Myocyte (in vitro differentiated cells): ENCODE measurements around the gene AKAP13. TPM values are rescaled to one million over a fixed set of nuclear protein-coding genes. Genes with fewer than 3 reads are reported as not detected.

Source experiments
- DNase-seq: peaks from one replicate; pipeline ENCODE4 v3.0.0-alpha.2; 2012; ENCODE audit warnings: low read depth
- total RNA-seq: library from RNA; depleted of rRNA; stranded (reverse); fragments of >200 nt; gene quantifications from 2 replicates; pipeline ENCODE4 v1.2.3, GENCODE V29; 2014

The AKAP13 gene
- total RNA-seq, 1 donor from 2014 or later: 201 TPM

DNA sequence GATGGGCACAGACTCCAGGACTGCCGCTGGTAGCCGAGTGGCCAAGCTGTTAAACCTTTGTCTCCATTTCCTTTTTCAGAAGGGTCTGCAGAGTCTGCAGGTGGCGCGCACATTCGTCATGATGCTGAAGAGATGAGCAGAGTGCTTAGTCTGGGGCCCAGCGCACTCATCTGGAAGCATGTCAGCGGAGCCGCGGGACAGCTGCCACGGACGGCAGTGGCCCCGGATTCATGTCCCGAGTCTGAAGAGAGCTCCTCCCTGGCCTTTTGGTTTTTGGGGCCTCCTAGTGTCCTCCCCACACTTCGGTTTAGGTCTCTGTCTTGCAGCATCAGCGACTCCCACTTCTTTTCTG is 371.7 kb downstream of the AKAP13 start:
- no peak for DNase-seq

DNA sequence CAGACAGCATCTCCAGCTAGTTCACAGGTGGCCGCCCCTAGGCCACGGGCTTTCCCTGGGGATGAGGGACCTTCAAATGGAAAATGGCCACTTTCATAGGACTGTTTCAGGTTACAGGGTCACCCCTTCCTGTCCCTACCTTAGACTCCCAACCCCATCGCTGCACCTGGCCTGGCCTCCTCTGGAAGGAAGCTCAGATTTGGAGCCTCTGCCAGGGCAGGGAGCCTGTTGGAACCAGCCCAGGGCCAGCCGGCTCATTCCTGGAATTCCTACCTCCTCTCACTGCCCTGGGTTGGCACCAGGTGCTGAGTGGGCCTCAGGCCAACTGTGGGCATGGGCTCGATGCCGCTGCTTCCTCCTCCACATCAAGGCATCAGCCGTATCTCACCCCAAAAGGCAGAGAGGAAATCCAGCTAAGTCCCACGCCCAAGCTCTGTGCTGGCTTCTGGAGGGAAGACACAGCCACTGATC is 372.1 kb downstream of the AKAP13 start:
- DNase-seq: no peak

DNA sequence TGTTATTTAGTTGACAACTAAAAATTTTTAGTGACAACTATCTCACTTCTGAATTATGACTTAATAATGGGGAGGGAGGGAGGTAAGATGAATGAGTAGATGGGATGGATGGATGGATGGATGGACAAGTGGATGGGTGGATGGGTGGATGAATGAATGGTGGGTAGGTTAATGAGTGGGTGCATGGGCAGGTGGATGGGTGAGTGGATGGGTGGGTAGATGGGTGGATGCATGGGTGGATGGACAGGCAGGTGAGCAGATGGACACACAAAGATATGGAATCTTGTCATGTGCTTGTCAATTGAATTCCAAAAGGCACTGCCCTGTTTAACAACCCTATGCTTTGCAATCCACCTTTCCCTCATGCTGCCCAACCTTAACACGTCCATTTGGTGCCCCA is 372.9 kb downstream of the AKAP13 start:
- DNase-seq: no peak

DNA sequence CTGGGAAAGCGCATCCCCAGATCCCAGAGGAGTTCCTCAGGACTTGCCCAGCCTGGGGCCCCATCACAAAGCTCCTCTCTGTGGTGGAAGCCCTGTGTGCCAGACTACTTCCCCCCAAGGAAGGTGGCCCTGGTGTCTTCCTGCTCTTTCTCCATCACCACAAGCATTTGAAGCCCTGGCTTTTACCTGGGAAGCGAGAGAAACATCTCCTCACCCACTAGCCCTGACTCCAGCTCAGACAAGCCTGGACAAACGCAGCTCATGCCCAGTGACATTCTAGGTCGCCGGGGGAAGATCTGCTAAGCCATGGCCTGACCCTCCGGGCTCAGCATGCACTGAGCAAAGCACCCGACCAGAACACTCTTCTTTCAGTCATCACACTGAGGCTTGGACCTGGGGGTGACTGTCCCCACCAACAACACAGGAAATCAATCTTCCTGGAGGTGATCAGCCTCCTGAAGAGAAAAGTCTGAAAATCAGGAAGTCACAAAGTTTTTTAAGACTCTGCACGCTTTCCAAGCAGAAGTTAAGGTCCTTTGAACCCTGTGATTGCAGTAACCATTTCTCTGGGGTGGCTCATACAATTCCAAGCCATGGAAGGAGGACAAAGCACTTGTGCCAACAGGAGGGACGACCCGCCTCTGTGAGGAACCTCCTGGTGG is 373.5 kb downstream of the AKAP13 start:
- DNase-seq: no peak

DNA sequence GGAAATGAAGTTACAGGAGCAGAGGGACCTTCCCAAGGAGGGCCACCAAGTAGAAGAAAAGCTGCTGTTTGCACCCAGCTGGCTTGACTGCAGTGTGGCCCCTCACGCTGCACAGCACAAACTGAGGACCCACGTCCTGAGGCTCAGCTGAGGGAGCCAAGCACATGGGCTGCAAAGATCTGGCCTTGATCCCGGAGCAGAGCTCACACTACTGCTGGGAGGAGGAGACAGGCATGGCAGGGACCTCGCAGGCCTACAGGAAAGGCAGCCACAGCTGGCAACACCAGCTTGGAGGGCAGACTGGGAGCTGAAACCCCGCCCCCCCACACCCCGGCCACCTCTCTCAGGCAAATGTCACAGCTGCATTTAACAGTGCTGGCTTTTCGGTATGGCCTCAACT is 374.6 kb downstream of the AKAP13 start:
- peak; percentile 48 for DNase-seq

DNA sequence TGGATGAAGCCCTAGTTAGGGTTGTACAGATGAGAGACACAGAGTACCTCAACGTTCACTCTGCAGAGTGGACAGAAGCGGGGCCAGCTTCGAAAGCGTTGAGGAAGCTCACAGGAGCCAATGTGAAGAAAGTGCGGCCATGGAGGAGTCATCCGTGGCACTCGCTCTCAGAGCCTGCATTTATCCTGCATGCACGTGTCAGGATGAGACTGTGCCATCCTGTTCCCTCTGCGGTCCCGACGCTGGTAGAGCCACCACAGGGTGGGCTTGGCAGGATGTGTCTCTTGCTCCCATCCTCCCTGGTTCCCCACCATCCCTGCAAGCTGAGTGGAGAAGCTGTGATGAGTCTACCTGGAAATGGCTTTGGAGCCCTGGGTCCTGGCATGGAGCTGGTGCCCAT is 375.1 kb downstream of the AKAP13 start:
- DNase-seq: no peak

DNA sequence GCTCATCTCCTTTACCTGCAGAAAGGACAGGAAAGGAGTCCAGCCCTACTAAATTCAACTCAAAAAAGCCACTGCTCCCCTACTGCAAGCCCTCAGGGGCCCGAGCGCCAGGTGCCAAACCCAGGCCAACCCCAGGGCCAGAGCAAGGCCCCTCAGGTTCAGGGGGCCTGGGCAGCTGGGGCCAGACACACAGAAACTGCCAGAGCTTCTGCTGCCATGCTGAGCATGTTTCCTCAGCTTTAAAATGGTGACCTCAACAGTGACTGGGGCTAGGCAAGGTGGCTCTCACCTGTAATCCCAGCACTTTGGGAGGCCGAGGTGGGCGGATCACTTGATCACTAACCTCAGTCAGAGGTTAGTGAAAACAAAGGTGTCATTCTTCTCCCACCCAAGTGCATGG is 375.5 kb downstream of the AKAP13 start:
- DNase-seq: no peak

DNA sequence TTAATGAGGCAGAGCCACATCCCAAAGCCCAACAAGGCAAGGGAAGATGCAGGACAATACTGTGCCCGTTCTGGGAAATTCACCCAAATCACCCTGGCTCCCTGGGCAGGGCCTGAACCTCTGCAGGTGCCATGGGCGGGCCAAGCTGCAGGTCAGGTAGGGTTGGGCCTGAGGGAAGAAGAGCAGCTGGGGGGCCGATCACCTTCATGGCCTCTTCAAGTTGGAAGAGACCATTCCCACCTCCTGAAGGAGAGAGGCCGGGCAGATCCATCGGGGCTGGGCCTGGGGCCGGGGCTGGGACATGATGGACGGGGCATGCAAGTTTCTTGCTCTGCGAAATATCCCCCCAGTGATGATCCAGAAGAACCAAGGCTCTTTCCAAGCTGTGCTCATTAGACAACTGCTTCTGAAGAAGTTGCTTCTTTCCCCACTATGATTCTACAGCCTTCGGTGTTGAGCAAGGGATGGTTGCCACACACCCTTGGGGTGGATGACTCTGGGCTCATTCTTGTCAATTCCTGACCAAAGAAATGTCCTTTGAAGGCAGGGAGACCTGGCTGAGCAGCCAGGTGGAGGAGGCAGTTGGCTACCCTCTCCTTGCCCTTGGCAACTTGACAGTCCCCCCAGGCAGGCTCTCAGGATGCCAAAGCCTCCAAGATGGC is 376.1 kb downstream of the AKAP13 start:
- DNase-seq: no peak

DNA sequence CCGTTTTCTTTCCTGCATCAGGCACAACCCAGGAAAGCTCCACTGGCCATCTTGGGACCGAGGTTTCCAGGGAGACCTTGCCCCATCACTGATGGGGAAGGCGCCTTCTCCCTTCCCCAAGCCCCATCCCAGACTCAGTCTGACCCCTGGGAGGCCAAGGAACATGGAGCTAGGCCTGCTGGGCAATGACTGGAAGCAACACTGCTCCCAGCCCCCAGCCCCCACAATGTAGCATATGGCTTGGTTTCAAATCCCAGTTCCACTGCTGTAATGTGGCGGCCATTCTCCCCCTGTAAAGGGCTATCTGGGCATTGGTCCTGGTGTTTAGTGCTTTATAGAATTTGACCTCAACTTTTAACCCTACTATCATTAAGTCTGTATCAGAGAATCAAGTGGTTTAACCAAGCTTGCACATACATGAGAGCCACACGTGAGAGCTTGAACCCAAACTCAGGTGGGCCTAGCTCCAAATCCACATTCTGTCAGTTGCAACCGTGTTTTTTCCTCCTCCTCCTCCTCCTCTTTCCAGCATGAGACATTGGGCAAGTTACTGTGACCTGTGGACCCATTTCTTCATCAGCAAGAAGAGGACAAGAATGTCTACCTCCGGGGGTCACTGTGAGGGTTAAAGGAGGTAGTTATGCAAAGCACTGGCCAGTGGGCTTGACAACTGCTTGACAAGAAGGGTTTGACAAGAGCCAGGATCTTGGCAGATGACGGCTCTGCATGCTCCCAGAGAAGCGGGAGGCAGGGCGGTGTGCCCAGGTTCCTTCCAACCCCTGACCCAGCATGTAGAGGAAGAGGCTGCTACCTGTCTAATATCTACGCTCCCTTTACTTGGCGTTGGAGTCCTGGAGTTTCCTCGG is 376.9 kb downstream of the AKAP13 start:
- DNase-seq: no peak

DNA sequence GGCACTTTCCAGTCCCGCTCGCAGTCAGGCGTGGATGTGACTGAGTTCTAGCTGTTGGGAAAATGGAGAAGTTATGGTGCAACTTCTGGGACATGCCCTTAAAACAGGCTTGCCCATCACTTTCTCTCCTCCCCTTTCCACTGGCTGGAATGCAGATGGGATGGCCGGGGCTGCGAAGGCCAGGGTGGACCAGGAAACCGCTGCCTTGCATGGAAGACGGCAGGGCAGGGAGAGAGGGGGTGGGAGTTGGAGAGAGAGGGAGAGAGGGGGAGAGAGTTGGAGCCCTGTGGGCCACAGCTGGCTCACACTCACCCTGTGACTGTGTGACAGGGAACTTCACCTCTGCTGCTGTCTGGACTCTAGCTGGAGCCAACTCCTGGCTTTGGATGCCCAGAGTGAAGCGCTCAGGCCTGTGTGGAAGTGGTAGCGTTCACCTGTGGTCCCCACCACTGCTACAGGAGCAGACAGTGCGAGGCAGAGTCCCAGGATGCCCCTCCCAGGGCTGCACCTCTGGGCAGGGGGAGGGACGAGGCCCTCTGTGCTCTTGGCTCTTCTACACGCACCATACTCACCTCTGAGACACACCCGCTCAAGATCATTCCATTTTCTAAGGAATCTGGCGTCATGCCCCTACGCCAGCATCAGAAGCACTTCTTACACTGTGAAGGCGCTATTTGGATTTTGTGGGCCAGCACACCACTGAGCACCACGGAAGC is 377.7 kb downstream of the AKAP13 start:
- DNase-seq: no peak

DNA sequence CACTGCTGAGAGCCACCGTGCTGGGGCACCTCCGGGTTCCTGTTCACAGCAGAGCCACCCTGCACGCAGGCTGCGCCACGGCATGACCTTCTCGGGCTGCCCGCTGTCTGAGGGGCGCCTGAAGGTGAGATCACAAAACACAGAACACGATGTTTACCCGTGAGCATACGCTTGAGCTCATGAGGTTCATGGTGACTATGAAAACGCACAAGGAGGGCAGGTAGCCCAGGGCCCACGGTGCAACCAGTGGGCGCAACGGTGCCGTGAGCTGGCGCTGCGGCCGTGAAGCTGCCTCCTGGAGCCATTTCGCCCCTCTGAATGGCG is 378.2 kb downstream of the AKAP13 start:
- DNase-seq: no peak

DNA sequence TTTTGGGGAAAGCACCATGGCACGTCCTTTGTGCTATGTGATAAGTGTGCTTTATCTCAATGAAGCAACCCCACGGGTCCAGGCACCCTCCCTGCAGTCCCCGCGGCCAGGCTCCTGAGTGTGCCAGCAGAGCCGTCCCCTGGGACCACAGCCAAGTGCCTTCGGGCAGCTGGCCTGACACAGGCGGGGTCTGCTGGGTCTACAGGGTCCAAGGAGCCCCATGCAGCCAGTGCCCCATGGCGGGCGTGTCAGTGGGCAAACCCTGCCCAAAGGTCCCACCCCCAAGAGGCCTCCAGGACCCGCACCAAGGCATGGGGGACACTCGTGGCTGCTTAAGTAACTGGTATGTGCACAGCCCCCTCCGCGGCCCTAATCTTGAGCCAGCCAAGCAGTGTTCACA is 379.0 kb downstream of the AKAP13 start:
- peak; percentile 27 for DNase-seq

DNA sequence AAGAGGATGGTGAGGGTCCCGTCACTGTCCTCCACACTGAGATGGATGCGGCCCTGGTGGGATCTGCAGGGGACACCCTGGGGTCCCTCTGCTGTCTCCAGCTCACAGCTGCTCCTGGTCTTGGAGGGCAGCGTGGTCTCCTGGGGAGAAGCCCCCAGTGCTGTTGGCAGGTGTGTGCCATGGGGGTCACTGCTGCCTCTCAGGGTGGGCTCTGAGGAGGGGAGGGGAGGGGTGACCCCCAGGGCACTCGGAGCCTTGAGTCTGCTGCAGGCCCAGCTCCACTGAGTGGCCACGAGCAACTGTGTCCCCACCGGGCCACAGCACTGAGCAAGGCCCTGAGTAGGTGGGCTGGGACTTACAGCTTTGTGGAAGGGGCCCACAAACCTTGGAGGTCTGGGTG is 379.6 kb downstream of the AKAP13 start:
- DNase-seq: no peak

DNA sequence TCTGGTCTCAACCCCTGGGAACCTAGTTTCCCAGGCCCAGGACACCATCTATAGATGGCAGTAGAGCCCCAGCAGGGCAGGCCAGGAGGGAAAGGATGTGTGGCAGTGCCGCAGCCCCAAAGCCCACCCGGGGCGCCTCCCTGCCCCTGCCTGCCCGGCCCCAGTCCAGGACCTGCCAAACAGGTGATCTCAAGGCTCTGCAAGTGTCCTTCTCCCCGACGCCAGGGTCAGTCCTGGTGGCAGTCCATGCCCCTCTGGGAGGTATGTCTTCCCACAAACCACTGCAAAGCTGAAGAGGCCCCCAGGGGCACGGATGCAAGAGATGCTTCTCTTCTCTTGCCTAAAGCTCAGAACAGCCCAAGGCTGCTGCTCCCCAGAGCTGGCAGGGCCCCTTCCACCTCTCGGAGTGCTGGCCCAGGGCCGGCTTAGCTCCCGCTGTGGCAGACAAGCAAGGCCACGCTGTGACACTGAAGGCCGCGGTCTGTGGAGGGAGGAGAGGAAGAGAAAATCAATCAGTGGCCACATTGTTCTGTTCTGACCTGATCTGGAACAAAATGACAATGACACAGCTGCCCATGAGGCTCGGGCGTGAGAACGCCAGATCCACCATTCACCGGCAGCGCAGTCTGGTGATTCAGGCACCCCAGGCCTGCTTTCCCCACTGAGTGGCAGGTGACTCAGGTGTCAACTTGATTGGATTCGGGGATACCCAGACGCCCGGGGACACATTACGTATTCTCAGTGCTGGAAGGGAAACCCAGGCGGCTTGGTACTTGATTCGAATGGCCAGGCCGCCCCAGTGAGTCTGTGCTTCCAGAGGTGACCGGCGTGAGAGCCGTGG is 380.3 kb downstream of the AKAP13 start:
- DNase-seq: no peak

DNA sequence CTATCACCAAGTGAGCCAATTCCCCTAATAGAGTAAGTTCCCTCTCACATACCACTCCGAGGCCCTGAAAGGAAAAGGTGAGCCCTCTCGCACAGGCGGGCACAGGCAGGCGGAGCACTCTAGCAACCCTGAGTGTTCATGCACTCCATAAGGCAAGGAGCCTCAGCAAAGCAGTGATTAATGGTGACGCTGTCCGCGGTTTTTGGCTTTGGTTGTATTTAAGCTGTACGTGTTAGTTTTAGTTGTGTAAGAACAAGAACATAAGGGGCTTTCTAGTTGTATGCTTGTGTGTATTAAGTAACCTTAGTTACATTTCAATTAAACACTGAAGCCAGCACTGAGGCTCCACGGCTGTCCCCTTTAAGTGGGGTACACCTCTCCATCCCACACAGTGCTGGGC is 381.2 kb downstream of the AKAP13 start:
- no peak for DNase-seq

DNA sequence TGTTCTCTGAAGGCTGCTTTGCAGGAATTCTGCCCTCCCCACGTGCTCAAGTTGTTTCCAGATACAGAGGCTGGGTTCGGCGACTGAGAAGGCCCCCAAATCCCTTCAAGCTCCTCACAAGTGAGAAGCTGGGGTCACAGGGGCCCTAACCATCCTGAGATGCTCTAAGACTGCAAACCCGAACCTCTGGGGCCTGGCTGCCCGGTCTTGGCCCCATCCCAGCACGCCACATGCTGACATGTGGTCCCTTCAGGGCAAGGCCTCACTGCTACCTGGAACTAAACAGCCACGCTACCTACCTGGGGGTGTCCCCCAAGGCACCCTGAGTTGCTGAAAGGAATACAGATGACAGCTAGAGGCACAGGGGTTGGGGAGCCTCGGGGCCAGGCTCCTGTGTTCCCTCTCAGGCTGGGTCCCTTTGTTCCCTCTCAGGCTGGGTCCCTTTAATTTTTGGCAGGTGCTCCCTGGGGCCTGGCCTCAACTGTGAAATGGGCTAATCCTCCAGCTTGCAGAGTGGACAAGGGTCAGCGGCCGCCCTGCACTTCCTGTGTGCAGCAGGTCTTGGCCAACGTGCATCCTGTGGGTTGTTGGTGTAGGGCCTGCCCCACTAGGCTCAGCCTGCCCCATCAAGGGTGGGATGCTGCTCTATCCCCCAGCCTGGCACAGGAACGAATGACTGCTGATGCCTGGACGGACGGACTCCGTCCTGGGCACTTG is 381.8 kb downstream of the AKAP13 start:
- no peak for DNase-seq

DNA sequence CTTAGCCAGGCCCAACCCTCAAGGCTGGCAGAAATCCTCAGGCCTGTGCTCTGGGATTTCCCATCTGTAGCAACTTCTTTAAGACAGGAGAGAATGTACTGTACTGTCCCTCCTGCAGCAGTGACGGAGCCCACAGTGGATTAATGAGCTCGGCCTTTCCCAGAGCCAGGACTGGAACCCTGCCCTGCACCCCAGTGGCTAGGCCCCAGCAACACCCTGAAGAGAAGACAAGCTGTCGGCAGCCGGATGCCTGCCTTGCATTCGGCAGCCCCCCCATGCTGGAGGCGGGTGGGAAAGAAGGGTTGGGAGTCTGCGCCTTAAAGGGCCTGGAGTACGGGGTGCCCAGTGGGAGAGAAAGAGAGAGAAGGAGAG is 382.3 kb downstream of the AKAP13 start:
- no peak for DNase-seq

DNA sequence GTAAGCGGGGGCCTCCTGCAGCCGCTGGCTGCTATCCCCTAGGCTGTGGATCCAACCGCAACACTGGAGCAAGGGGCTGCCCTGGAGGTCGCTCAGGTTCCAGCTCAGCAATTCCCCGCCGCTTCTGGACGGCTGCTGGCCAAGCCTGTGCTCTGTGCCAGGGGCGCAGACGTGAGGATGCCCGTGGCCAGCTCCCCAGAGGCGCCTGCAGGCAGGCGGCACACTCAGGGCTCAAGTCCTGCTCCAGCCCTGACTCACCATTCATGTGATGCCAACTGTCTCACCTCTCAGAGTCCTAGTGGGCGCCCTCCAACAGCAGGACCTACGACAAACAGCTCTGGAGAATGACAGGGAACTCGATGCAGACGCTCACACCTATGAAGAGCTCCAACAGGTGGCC is 382.8 kb downstream of the AKAP13 start:
- no peak for DNase-seq

DNA sequence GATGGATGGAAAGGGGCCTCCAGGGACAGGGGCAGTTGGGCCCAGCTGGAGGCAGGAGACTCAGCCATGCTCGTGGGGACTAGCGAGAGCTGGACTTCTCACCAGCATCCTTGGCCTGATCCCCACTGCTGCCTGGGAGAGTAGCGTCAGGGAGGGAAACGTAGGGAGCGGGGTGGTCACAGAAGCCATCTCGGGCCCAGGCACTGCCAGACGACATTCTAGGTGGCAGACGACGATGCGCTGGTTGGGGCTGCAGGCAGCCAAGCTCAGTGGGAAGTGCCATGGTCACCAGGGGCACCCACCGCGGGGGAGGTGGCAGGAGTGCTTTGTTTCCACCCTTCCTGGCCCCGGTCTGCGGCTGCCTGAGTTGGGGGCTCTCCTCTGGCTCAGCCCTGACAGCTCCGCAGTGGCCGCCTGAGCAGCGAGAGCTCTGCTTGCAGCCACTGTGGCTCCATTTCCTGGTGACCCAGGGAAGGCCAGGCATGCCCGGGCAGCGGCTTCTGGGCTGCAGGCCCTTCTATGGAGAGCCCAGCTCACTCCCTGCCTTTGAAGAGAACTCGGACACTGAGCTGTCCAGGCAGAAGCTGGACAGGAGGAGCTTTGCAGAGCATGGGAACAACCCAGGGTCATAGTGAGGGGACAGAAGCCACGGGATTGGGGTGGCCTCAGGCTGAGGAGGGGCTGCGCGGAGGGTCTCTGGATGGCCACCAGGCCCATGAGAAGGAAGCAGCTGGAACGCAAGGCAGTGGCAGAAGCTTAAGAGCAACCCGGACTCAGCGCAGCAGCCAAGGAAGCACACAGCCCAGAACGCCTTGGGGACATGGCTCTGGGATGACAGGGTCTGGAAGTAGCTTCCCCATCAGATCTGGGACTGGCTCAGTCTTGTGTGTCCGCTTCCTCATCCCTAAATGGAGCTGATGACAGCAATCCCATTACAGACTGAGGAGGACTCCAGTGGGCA is 383.6 kb downstream of the AKAP13 start:
- DNase-seq: no peak
